Thyroid gland (tissue), 4 donors: ENCODE data around the gene LFNG. TPM values are rescaled to one million over a fixed set of nuclear protein-coding genes. Genes with fewer than 3 reads are reported as not detected.

Experiments
- DNase-seq, 2 donors: peaks; one replicate each; pipeline ENCODE4 v3.0.0-alpha.2; 2019
- H3K27ac ChIP-seq, 3 donors: fragments of 200-600 bp; sonication (generic); 1 replicate in 2 of 3; 2 replicates in 1 of 3; pipeline ENCODE4 v1.5.1; 2016 to 2019; ENCODE audit warnings: mild to moderate bottlenecking in 1 of 3, moderate library complexity in 1 of 3
- H3K27me3 ChIP-seq: fragments of 200-600 bp; sonication (generic); one replicate; pipeline ENCODE4 v1.5.1; 2019
- H3K36me3 ChIP-seq, 2 donors: fragments of 200-600 bp; sonication (generic); one replicate each; pipeline ENCODE4 v1.5.1; 2016 to 2019
- H3K4me1 ChIP-seq, 2 donors: fragments of 200-600 bp; sonication (generic); one replicate each; pipeline ENCODE4 v1.5.1; 2017 to 2019
- H3K4me3 ChIP-seq, 3 donors: fragments of 200-600 bp; sonication (generic); replicated peaks in 1 of 3; 1 replicate in 2 of 3; 2 replicates in 1 of 3; pipeline ENCODE4 v1.5.1; 2016; ENCODE audit warnings: mild to moderate bottlenecking in 1 of 3
- H3K9me3 ChIP-seq: fragments of 200-600 bp; sonication (generic); one replicate; pipeline ENCODE4 v1.5.1; 2017
- CTCF ChIP-seq, 6 experiments: fragments of 200-600 bp in 3 of 6; fragments of 450-650 bp in 3 of 6; sonication (generic) in 3 of 6; IDR thresholded peaks; one replicate each; pipeline ENCODE4 v1.5.1; 2016 to 2019; ENCODE audit warnings: antibody characterized with exemption in 6 of 6, mild to moderate bottlenecking in 2 of 6, inconsistent platforms in 1 of 6, moderate library complexity in 1 of 6
- POLR2A ChIP-seq, 2 donors: fragments of 450-650 bp; IDR thresholded peaks; one replicate each; pipeline ENCODE4 v1.6.1; 2017; ENCODE audit warnings: antibody characterized with exemption in 2 of 2, mild to moderate bottlenecking in 2 of 2, moderate library complexity in 1 of 2
- WGBS, 2 donors: methylation state at CpG; one replicate each; pipeline ENCODE4 v1.1.5; 2017; 5-methylcytosine and 5-hydroxymethylcytosine counted together
- intact Hi-C: fragments of 100-400 bp; cut with DNase I; formaldehyde crosslinking; loops from one replicate; pipeline ENCODE4 v1.15.1; 2023
- total RNA-seq, 4 donors: library from RNA; depleted of rRNA; stranded (reverse); fragments of >200 nt; gene quantifications; one replicate each; pipeline ENCODE4 v1.2.3, GENCODE V29; 2016

LFNG gene
- total RNA-seq = 1 to 10 TPM; 3.8 to 6.1 (median 4.8) TPM

- Histone ChIP-seq H3K27ac (no peak within 1 kb of the TSS), H3K36me3 (no peaks in the 10 kb centered on the region), H3K27me3 (peaks cover 7% of the 10 kb centered on the region), H3K4me1 (peaks cover 29 to 52% of the 10 kb centered on the region in 2 donors), H3K4me3 (peak within 1 kb of the TSS; percentile 17 to 83 (median 31)), H3K9me3 (no peaks in the 10 kb centered on the region)
- intact Hi-C loops = no loop called here
- 0 to 1% methylated on average over 19 to 23 of the region's 95 CpGs for WGBS, 2 donors
- peak; percentile 82 to 84 for DNase-seq
- TF ChIP-seq CTCF (IDR thresholded peaks at IDR 0.05) (no peak), POLR2A (IDR thresholded peaks at IDR 0.05) (peak; percentile 27 to 96)
Measured at GRCh38 chr7:2519119-2519930, at the start of gene LFNG. TSS of gene LFNG (plus strand) at chr7:2519774. CDS start at chr7:2519862, 88 bp downstream.

- 85% methylated on average over 16 to 17 of the region's 19 CpGs for WGBS, 2 donors
- Histone ChIP-seq H3K27me3 (no peaks in the 10 kb centered on the region), H3K36me3 (no peaks in the 10 kb centered on the region), H3K4me1 (peaks cover 2 to 12% of the 10 kb centered on the region in 2 donors), H3K9me3 (no peaks in the 10 kb centered on the region), H3K4me3 (no peak overlapping the region), H3K27ac (no peak overlapping the region)
- no peak for DNase-seq
- TF ChIP-seq CTCF (IDR thresholded peaks at IDR 0.05) (no peak), POLR2A (IDR thresholded peaks at IDR 0.05) (no peak)
- intact Hi-C loops = no loop called here
Measured at GRCh38 chr7:2470204-2471021, 49.2 kb upstream of the LFNG start.

GRCh38 chr7:2471022-2471329 is 48.6 kb upstream of the LFNG start:
- no peak for DNase-seq
- WGBS, 2 donors = 73 to 80% methylated on average over 2 to 5 of the region's 5 CpGs
- H3K9me3 ChIP-seq = no peaks in the 10 kb centered on the region
- no peaks in the 10 kb centered on the region for H3K27me3 ChIP-seq
- peaks cover 2 to 12% of the 10 kb centered on the region in 2 donors for H3K4me1 ChIP-seq
- no peaks in the 10 kb centered on the region for H3K36me3 ChIP-seq
- H3K4me3 ChIP-seq = no peak overlapping the region
- no peak overlapping the region for H3K27ac ChIP-seq
- intact Hi-C loops = no loop called here
- TF ChIP-seq CTCF (IDR thresholded peaks at IDR 0.05) (no peak), POLR2A (IDR thresholded peaks at IDR 0.05) (no peak)

GRCh38 chr7:2471396-2471795 is 48.2 kb upstream of the LFNG start:
- peak in 1 of 2 donors; percentile 17 for DNase-seq
- Histone ChIP-seq H3K9me3 (no peaks in the 10 kb centered on the region), H3K4me1 (peaks cover 2 to 12% of the 10 kb centered on the region in 2 donors), H3K27ac (no peak overlapping the region), H3K4me3 (no peak overlapping the region), H3K36me3 (no peaks in the 10 kb centered on the region), H3K27me3 (no peaks in the 10 kb centered on the region)
- 29 to 55% methylated on average over 7 to 8 of the region's 17 CpGs for WGBS, 2 donors
- TF ChIP-seq POLR2A (IDR thresholded peaks at IDR 0.05) = no peak
- no peak for TF ChIP-seq CTCF (IDR thresholded peaks at IDR 0.05)
- intact Hi-C loops = no loop called here

GRCh38 chr7:2472739-2473138 is 46.8 kb upstream of the LFNG start:
- no peaks in the 10 kb centered on the region for H3K27me3 ChIP-seq
- DNase-seq = no peak

More at GRCh38 chr7:2472739-2473138, 46.8 kb upstream of the LFNG start:
- Histone ChIP-seq H3K9me3 (no peaks in the 10 kb centered on the region), H3K27ac (no peak overlapping the region), H3K4me3 (no peak overlapping the region), H3K36me3 (no peaks in the 10 kb centered on the region), H3K4me1 (peaks cover 2 to 16% of the 10 kb centered on the region in 2 donors)
- TF ChIP-seq POLR2A (IDR thresholded peaks at IDR 0.05) = no peak
- no peak for TF ChIP-seq CTCF (IDR thresholded peaks at IDR 0.05)
- intact Hi-C loops = no loop called here
- WGBS, 2 donors = 77 to 78% methylated on average over 6 of the region's 6 CpGs
